GM18909 (cell line): ENCODE results near the gene NCOA7.
"Not testable (repeated sequence)": the region's sequence is repeated elsewhere in the genome, so short reads cannot be mapped to it uniquely, and the experiment has no call there.

Experiments used
- ATAC-seq: cut with Tn5 transposase; IDR thresholded peaks from one replicate; pipeline ENCODE4 v1.9.1; 2021; ENCODE audit warnings: mild to moderate bottlenecking; ENCODE audit not compliant: unreplicated experiment, poor library complexity

NCOA7 gene

GRCh38 chr6:125753937-125754259 lies 36.9 kb upstream of the NCOA7 start:
- ATAC-seq: no peak

- no peak for ATAC-seq
These were observed 36.2 kb upstream of the NCOA7 start for GRCh38 chr6:125754566-125754965.

GRCh38 chr6:125759184-125759902 lies 31.4 kb upstream of the NCOA7 start:
- ATAC-seq: no peak

GRCh38 chr6:125759959-125760457 lies 30.8 kb upstream of the NCOA7 start:
- no peak for ATAC-seq

- no peak for ATAC-seq
These were observed 26.6 kb upstream of the NCOA7 start for GRCh38 chr6:125764121-125764671.

- no peak for ATAC-seq
These were observed 24.8 kb upstream of the NCOA7 start for GRCh38 chr6:125765944-125766343.

GRCh38 chr6:125766641-125767040 lies 24.1 kb upstream of the NCOA7 start:
- ATAC-seq: no peak

- ATAC-seq: no peak
These were observed 21.5 kb upstream of the NCOA7 start for GRCh38 chr6:125769147-125769783.

- no peak for ATAC-seq
These were observed 17.1 kb upstream of the NCOA7 start for GRCh38 chr6:125773387-125774341.

GRCh38 chr6:125776107-125776826 lies 14.5 kb upstream of the NCOA7 start:
- not testable (repeated sequence) for ATAC-seq

- peak; percentile 82 for ATAC-seq
These were observed 10.7 kb upstream of the NCOA7 start for GRCh38 chr6:125779924-125780539.

GRCh38 chr6:125780540-125781313 lies 10.0 kb upstream of the NCOA7 start:
- peak; percentile 82 for ATAC-seq

- peak; percentile 50 for ATAC-seq
These were observed 9.4 kb upstream of the NCOA7 start for GRCh38 chr6:125781314-125781868.

- ATAC-seq: no peak
These were observed 6.4 kb upstream of the NCOA7 start for GRCh38 chr6:125784365-125784764.

- ATAC-seq: no peak
These were observed 3.0 kb upstream of the NCOA7 start for GRCh38 chr6:125787791-125788190.

- ATAC-seq: no peak
These were observed 1.6 kb upstream of the NCOA7 start for GRCh38 chr6:125789167-125789566.

GRCh38 chr6:125789576-125790357 lies 993 bp upstream of the NCOA7 start:
- peak; percentile 24 for ATAC-seq
